Measurements from ENCODE around the gene SEPTIN8.

Gene SEPTIN8

GRCh38 chr5:132816083-132816482 is 39.0 kb upstream of the SEPTIN8 start:
- TF ChIP-seq CTCF (IDR thresholded peaks at IDR 0.05) (no peak), ZFX (IDR thresholded peaks at IDR 0.05; ENCODE audit: borderline replicate concordance) (no peak)
- H3K27ac ChIP-seq, result no peak overlapping the region

GRCh38 chr5:132815454-132815853 is 38.4 kb upstream of the SEPTIN8 start:
- no peak overlapping the region for H3K27ac ChIP-seq
- TF ChIP-seq CTCF (IDR thresholded peaks at IDR 0.05) (no peak), ZFX (IDR thresholded peaks at IDR 0.05; ENCODE audit: borderline replicate concordance) (no peak)

GRCh38 chr5:132814503-132815294 is 37.7 kb upstream of the SEPTIN8 start:
- no peak overlapping the region for H3K27ac ChIP-seq
- TF ChIP-seq ZFX (IDR thresholded peaks at IDR 0.05; ENCODE audit: borderline replicate concordance) (no peak), CTCF (IDR thresholded peaks at IDR 0.05) (no peak)

GRCh38 chr5:132813599-132814502 is 36.8 kb upstream of the SEPTIN8 start:
- H3K27ac ChIP-seq, result no peak overlapping the region
- no peak for TF ChIP-seq CTCF (IDR thresholded peaks at IDR 0.05)
- TF ChIP-seq ZFX (IDR thresholded peaks at IDR 0.05; ENCODE audit: borderline replicate concordance), result no peak

GRCh38 chr5:132812781-132813598 is 36.0 kb upstream of the SEPTIN8 start, which contains the start of gene SOWAHA:
SOWAHA (plus strand) TSS chr5:132813302; CDS start chr5:132813622, 320 bp downstream.
- H3K27ac ChIP-seq, result no peak within 1 kb of the TSS
- TF ChIP-seq CTCF (IDR thresholded peaks at IDR 0.05) (no peak), ZFX (IDR thresholded peaks at IDR 0.05; ENCODE audit: borderline replicate concordance) (no peak)

GRCh38 chr5:132812123-132812765 is 35.2 kb upstream of the SEPTIN8 start:
- no peak overlapping the region for H3K27ac ChIP-seq
- no peak for TF ChIP-seq ZFX (IDR thresholded peaks at IDR 0.05; ENCODE audit: borderline replicate concordance)

GRCh38 chr5:132810605-132811004 is 33.6 kb upstream of the SEPTIN8 start:
- H3K27ac ChIP-seq, result no peak overlapping the region
- TF ChIP-seq CTCF (IDR thresholded peaks at IDR 0.05) (no peak), ZFX (IDR thresholded peaks at IDR 0.05; ENCODE audit: borderline replicate concordance) (no peak)

Measured in 22Rv1 (cell line).